Esophagus (tissue), 2 donors: ENCODE results near the gene HSD17B7. TPM values are rescaled to one million over a fixed set of nuclear protein-coding genes. Genes with fewer than 3 reads are reported as not detected.
A peak's percentile ranks its signal among the peaks of the same experiment; 100 is the strongest.
"Not testable (repeated sequence)": the region's sequence is repeated elsewhere in the genome, so short reads cannot be mapped to it uniquely, and the experiment has no call there.

Experiments
- H3K27ac ChIP-seq, 2 donors: one replicate each; pipeline ENCODE4 v1.5.1; 2013; ENCODE audit warnings: low read depth in 2 of 2, mild to moderate bottlenecking in 2 of 2, inconsistent platforms in 1 of 2, low read length in 1 of 2, moderate library complexity in 1 of 2
- H3K27me3 ChIP-seq, 2 donors: one replicate each; pipeline ENCODE4 v1.6.1; 2013; ENCODE audit warnings: low read length in 2 of 2, control low read depth in 1 of 2, mild to moderate bottlenecking in 1 of 2; ENCODE audit not compliant: insufficient read depth in 2 of 2, control insufficient read depth in 1 of 2
- H3K36me3 ChIP-seq, 2 donors: one replicate each; pipeline ENCODE4 v1.6.1; 2013; ENCODE audit warnings: low read length in 1 of 2; ENCODE audit not compliant: control insufficient read depth in 2 of 2, insufficient read depth in 2 of 2
- H3K4me1 ChIP-seq, 2 donors: one replicate each; pipeline ENCODE4 v1.6.1; 2013; ENCODE audit warnings: low read length in 1 of 2; ENCODE audit not compliant: control insufficient read depth in 2 of 2, insufficient read depth in 2 of 2
- H3K4me3 ChIP-seq, 2 donors: one replicate each; pipeline ENCODE4 v1.5.1; 2013; ENCODE audit warnings: low read length in 2 of 2, mild to moderate bottlenecking in 2 of 2, low read depth in 1 of 2, moderate library complexity in 1 of 2
- H3K9me3 ChIP-seq, 2 donors: one replicate each; pipeline ENCODE4 v1.6.1; 2013; ENCODE audit warnings: mild to moderate bottlenecking in 2 of 2, low read depth in 1 of 2, low read length in 1 of 2, moderate library complexity in 1 of 2; ENCODE audit not compliant: control insufficient read depth in 2 of 2, insufficient read depth in 1 of 2
- WGBS, 2 donors: extraction: QIAGEN DNeasy Blood & Tissue Kit; methylation state at CpG; one replicate each; pipeline ENCODE4 v1.1.7; 2013; 5-methylcytosine and 5-hydroxymethylcytosine counted together
- polyA plus RNA-seq, 2 donors: library from polyadenylated mRNA; stranded (reverse); fragments of 200-250 nt; gene quantifications; one replicate each; pipeline ENCODE4 v1.2.3, GENCODE V29; 2013
- donor health status: healthy with polysubstance abuse.
- donor health status: Bipolar disorder and iron deficiency.

HSD17B7 gene
- polyA plus RNA-seq, 2 donors, result 12.4 to 14.2 TPM

- Histone ChIP-seq H3K36me3 (peaks cover 0 to 5% of the 10 kb centered on the region in 2 donors), H3K4me3 (no peak overlapping the region), H3K27me3 (no peaks in the 10 kb centered on the region), H3K9me3 (no peaks in the 10 kb centered on the region), H3K4me1 (no peaks in the 10 kb centered on the region), H3K27ac (no peak overlapping the region)
- WGBS, 2 donors, result 87 to 96% methylated on average over 1 of the region's 1 CpG
These were observed 24.7 kb upstream of the HSD17B7 start for GRCh38 chr1:162765788-162766187.

DNA sequence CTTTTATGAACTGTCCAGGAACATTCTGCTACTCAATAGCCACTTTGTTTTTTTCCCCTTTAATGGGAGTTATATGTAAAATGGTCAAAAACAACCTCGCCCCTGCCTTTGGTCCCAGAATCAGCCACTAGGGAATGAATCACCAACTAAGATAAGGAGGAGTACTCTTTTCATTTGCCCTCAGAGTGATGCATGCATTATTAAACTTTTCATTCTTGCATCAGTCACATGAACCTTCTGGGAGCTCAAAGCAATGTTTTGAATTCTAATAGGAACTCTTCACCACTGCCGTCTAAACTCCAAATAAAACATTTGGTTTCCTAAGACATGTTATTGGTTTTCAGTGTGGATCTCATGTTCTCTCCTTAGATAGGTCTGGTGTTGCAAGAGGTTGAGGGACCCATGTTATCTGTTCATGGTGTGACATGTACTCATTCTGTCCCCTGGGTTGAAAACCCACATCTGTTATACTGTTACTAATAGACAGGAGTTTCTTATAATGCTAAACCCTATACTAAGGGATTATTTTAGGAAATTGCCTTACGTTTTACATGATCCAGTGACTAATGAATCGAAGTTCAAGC lies 17.8 kb upstream of the HSD17B7 start:
- 82 to 90% methylated on average over 4 of the region's 4 CpGs for WGBS, 2 donors
- Histone ChIP-seq H3K36me3 (peaks cover 0 to 3% of the 10 kb centered on the region in 2 donors), H3K9me3 (no peaks in the 10 kb centered on the region), H3K4me3 (no peak overlapping the region), H3K27me3 (no peaks in the 10 kb centered on the region), H3K4me1 (no peaks in the 10 kb centered on the region), H3K27ac (no peak overlapping the region)

DNA sequence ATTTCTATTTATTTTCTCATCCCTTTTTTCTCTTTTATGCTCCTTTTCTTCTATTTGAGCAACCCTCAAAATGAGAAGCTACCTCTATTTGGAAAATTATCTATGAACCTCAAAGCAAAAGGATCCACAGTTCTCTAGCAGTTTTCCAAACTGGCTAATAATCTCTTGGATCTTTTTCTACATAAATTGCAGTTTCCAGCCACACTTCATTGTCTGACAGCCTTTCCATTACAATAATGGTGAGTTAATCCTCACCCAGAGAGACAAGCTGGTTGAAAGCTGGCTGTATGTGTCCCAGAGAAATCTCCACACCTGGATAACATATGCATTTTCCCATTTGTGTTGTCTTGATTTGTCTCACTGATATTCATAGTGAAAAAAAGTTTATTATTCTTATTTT lies 16.5 kb upstream of the HSD17B7 start:
- no peaks in the 10 kb centered on the region for H3K9me3 ChIP-seq
- peaks cover 0 to 3% of the 10 kb centered on the region in 2 donors for H3K36me3 ChIP-seq
- no peaks in the 10 kb centered on the region for H3K4me1 ChIP-seq
- H3K27me3 ChIP-seq, result no peaks in the 10 kb centered on the region
- H3K4me3 ChIP-seq, result no peak overlapping the region
- H3K27ac ChIP-seq, result no peak overlapping the region

DNA sequence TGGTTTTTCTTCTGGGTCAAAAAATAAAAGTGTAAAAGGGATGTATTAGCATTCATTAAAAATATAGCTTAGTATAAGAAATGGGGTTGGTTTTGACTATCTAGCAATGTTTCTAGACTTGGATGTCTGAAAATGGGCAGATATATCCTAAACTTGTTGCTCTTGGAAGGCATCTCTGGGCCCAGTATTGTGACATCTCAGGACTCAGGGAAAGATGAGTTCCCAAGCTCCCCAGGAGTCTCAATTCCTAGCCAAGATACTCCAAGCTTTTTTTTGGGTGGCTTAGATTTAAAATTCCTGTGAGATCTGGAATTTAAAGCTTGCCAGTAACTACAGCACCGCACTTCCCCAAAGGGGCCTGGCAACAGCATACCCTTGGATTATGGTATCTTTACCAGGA lies 11.5 kb upstream of the HSD17B7 start:
- WGBS, 2 donors, result 94 to 99% methylated on average over 1 of the region's 1 CpG
- Histone ChIP-seq H3K36me3 (no peaks in the 10 kb centered on the region), H3K27ac (no peak overlapping the region), H3K9me3 (peaks cover 0 to 2% of the 10 kb centered on the region in 2 donors), H3K4me1 (no peaks in the 10 kb centered on the region), H3K4me3 (no peak overlapping the region), H3K27me3 (no peaks in the 10 kb centered on the region)

DNA sequence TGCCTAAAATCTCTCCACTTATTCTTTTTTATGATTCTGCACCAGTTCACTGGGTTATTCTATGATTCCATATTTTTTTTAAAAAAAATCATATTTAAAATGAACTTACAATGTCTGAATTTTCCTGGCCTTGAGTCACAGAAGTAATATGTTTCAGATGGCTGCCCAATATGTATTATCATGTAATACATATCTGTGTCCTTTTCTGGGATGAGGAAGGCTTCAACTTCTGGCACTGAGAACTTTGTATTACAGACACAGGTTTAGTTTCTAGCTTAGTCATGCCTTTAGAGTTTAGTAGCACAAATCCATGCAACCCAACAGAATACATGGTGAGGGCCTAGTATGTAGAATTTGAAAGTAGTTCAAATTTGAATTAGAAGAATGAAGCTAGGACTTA lies 7.8 kb upstream of the HSD17B7 start:
- H3K36me3 ChIP-seq, result no peaks in the 10 kb centered on the region
- no peak overlapping the region for H3K4me3 ChIP-seq
- no peaks in the 10 kb centered on the region for H3K4me1 ChIP-seq
- no peak overlapping the region for H3K27ac ChIP-seq
- no peaks in the 10 kb centered on the region for H3K27me3 ChIP-seq
- H3K9me3 ChIP-seq, result peaks cover 0 to 2% of the 10 kb centered on the region in 2 donors

- H3K36me3 ChIP-seq, H3K27ac ChIP-seq, H3K9me3 ChIP-seq, H3K4me3 ChIP-seq, H3K4me1 ChIP-seq, H3K27me3 ChIP-seq: not testable (repeated sequence)
- 60 to 71% methylated on average over 1 of the region's 1 CpG for WGBS, 2 donors
These were observed 5.6 kb upstream of the HSD17B7 start for GRCh38 chr1:162784926-162785325.

DNA sequence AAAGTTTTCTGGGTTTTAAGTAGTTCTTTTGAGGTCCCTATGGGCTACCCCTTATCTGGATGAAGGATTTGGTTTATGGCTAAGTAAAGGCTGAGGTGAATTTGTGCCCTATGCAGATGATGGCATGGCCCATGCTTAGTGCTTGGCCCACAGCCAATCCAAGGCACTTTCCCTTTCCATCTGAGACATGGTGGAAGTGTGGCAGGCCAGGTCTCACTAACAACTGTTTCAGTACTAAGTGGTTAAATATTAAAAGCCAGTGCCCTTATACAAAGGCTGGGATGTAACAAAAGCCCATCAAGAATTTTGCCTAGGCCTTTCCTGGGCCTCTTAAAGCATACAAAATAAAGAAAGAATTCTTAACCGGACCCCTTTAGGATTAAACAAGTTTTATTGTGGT lies 1.7 kb upstream of the HSD17B7 start:
- H3K27me3 ChIP-seq, H3K4me3 ChIP-seq, H3K4me1 ChIP-seq, H3K27ac ChIP-seq, H3K36me3 ChIP-seq, H3K9me3 ChIP-seq: not testable (repeated sequence)
- 97 to 100% methylated on average over 1 of the region's 1 CpG for WGBS, 2 donors

GRCh38 chr1:162790985-162791357 lies 469 bp downstream of the HSD17B7 start:
- 0% methylated on average over 7 of the region's 8 CpGs for WGBS, 2 donors
- Histone ChIP-seq H3K27ac (peak overlapping the region in 1 of 2 donors; percentile 47), H3K4me3 (peak overlapping the region; percentile 52 to 60)
- not testable (repeated sequence) for H3K27me3 ChIP-seq, H3K9me3 ChIP-seq, H3K4me1 ChIP-seq, H3K36me3 ChIP-seq

DNA sequence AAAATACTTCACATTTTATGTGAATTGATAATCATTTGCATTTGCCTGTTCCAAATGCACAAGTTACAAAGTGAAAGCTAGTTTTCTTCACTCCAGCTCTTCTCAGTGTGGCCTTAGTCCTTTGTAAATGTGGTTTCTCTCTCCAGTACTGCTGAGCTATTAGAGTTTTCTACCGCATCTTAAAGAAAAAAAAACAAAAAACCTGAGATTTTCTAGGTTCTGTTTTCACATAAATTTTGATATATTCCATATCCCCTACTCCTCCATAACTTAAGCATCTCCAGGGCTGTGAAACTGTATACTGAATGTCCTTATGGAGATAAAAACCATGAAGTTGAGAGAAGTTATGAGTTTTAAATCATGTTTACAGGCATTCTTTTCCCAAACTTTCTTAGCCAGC lies 3.8 kb downstream of the HSD17B7 start:
- not testable (repeated sequence) for H3K4me1 ChIP-seq, H3K36me3 ChIP-seq, H3K27me3 ChIP-seq, H3K27ac ChIP-seq, H3K9me3 ChIP-seq, H3K4me3 ChIP-seq
- WGBS, 2 donors, result 87 to 92% methylated on average over 1 of the region's 1 CpG

- not testable (repeated sequence) for H3K4me1 ChIP-seq, H3K27ac ChIP-seq, H3K9me3 ChIP-seq, H3K36me3 ChIP-seq, H3K27me3 ChIP-seq, H3K4me3 ChIP-seq
- 59 to 70% methylated on average over 4 of the region's 4 CpGs for WGBS, 2 donors
These were observed 6.2 kb downstream of the HSD17B7 start for GRCh38 chr1:162796617-162797279.
